IPS-20b (cell line): ENCODE results near the gene GALNTL6.
"Not testable (repeated sequence)": the region's sequence is repeated elsewhere in the genome, so short reads cannot be mapped to it uniquely, and the experiment has no call there.

Source experiments
- H3K27ac ChIP-seq: one replicate; pipeline ENCODE4 v1.5.1; 2013; ENCODE audit warnings: low read length
- H3K27me3 ChIP-seq: 2 replicates; pipeline ENCODE4 v1.6.1; 2013; ENCODE audit warnings: mild to moderate bottlenecking, low read length, inconsistent platforms; ENCODE audit not compliant: insufficient read depth
- H3K36me3 ChIP-seq: 2 replicates; pipeline ENCODE4 v1.6.1; 2013; ENCODE audit warnings: low read depth, mild to moderate bottlenecking, inconsistent platforms, low read length, moderate library complexity; ENCODE audit not compliant: insufficient read depth
- H3K4me1 ChIP-seq: 2 replicates; pipeline ENCODE4 v1.6.1; 2013; ENCODE audit warnings: mild to moderate bottlenecking, control low read depth, inconsistent platforms, low read length, moderate library complexity; ENCODE audit not compliant: insufficient read depth
- H3K4me3 ChIP-seq: 2 replicates; pipeline ENCODE4 v1.5.1; 2013; ENCODE audit warnings: mild to moderate bottlenecking, low read length, inconsistent platforms
- H3K9ac ChIP-seq: 2 replicates; pipeline ENCODE4 v1.6.1; 2013; ENCODE audit warnings: low read depth, mild to moderate bottlenecking, inconsistent platforms, low read length, moderate library complexity
- H3K9me3 ChIP-seq: 2 replicates; pipeline ENCODE4 v1.6.1; 2013; ENCODE audit warnings: mild to moderate bottlenecking, low read depth, low read length, inconsistent platforms; ENCODE audit not compliant: insufficient read depth

Gene GALNTL6

DNA sequence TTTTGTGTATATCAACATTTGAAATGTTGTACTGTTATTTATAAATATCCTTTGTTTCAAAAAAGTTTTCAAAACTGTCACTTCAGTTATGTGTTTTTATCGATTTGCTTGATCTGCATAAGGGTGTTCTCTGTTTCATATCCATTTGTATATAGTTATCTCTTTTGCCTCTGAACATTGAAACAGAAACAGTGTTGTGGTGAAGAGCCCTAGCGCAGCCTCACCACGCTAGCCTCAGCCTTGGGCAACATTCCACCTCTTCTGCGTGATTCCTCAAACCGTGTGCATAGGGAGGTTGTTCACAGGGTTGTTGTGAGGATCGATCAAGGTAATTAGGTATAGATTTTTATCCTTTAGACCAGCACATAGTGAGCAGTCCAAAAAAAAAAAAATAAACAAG, 1068.4 kb downstream of the GALNTL6 start:
- no peak overlapping the region for H3K9ac ChIP-seq
- H3K4me3 ChIP-seq = no peak overlapping the region
- H3K27me3 ChIP-seq = no peaks in the 10 kb centered on the region
- H3K36me3 ChIP-seq = no peaks in the 10 kb centered on the region
- no peaks in the 10 kb centered on the region for H3K4me1 ChIP-seq
- H3K27ac ChIP-seq = no peak overlapping the region
- no peaks in the 10 kb centered on the region for H3K9me3 ChIP-seq

DNA sequence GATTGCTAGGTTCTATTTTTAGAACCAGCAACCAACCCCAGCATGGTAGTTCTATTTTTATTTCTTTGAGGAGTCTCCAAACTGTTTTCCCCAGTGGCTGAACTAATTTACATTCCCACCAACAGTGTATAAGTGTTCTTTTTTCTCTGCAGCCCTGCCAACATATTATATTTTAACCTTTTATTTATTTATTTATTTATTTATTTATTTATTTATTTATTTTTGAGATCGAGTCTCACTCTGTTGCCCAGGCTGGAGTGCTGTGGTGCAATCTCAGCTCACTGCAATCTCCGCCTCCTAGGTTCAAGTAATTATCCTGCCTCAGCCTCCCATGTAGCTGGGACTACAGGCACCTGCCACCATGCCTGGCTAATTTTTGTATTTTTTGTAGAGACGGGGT, 1074.2 kb downstream of the GALNTL6 start:
- not testable (repeated sequence) for H3K27ac ChIP-seq, H3K27me3 ChIP-seq, H3K4me3 ChIP-seq, H3K4me1 ChIP-seq, H3K36me3 ChIP-seq, H3K9me3 ChIP-seq, H3K9ac ChIP-seq

DNA sequence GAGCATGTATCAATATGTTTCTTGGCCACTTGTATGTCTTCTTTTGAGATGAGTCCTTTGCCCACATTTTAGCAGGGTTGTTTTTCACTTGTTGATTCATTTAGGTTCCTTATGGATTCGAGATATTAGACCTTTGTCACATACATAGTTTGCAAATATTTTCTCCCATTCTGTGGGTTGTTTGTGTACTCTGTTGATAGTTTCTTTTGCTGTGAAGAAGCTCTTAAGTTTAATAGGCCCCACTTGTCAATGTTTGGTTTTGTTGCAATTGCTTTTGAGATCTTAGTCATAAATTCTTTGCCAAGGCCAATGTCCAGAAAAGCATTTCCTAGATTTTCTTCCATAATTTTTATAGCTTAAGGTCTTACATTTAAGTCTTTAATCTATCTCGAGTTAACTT, 1074.8 kb downstream of the GALNTL6 start:
- no peaks in the 10 kb centered on the region for H3K36me3 ChIP-seq
- H3K27me3 ChIP-seq = no peaks in the 10 kb centered on the region
- H3K4me1 ChIP-seq = no peaks in the 10 kb centered on the region
- no peak overlapping the region for H3K9ac ChIP-seq
- no peak overlapping the region for H3K4me3 ChIP-seq
- no peaks in the 10 kb centered on the region for H3K9me3 ChIP-seq
- H3K27ac ChIP-seq = no peak overlapping the region

DNA sequence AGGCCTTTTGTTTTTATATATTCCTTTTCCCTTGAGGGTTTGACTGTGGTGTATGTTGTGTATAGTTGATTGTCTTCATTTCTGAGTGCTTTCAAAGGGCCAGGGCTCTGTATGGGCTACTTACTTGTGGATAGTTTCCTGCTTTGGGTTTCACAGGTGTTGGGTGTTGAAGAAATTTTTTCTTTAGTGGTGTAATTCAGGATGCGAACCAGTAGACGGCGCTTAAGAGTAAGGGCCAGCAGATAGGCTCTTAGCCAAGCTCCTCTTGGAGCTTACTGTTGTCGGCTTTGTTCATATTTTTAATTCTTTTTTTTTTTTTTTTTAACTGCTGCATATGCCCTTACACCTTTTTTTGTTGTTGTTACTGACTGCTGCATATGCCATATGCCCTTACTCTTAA, 1079.1 kb downstream of the GALNTL6 start:
- H3K4me1 ChIP-seq = no peaks in the 10 kb centered on the region
- no peak overlapping the region for H3K9ac ChIP-seq
- no peaks in the 10 kb centered on the region for H3K27me3 ChIP-seq
- no peaks in the 10 kb centered on the region for H3K9me3 ChIP-seq
- no peak overlapping the region for H3K27ac ChIP-seq
- H3K36me3 ChIP-seq = no peaks in the 10 kb centered on the region
- no peak overlapping the region for H3K4me3 ChIP-seq

DNA sequence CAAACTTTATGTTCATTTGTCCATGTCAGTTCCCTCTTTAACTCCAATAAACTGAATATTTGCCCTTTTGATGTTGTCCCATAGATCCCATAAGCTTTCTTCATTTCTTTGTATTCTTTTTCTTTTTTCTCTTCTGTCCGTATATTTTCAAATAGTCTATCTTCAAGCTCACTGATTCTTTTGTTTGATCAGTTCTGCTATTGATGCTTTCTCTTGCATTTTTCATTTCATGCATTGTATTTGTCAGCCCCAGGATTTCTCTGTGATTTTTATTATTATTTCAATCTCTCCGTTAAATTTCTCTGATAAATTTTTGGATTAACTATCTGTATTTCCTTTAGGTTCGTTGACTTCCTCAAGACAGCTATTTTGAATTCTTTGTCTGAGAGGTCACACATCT, 1082.5 kb downstream of the GALNTL6 start:
- Histone ChIP-seq H3K9ac (no peak overlapping the region), H3K27me3 (no peaks in the 10 kb centered on the region), H3K4me3 (no peak overlapping the region), H3K36me3 (no peaks in the 10 kb centered on the region), H3K4me1 (no peaks in the 10 kb centered on the region), H3K27ac (no peak overlapping the region), H3K9me3 (no peaks in the 10 kb centered on the region)

DNA sequence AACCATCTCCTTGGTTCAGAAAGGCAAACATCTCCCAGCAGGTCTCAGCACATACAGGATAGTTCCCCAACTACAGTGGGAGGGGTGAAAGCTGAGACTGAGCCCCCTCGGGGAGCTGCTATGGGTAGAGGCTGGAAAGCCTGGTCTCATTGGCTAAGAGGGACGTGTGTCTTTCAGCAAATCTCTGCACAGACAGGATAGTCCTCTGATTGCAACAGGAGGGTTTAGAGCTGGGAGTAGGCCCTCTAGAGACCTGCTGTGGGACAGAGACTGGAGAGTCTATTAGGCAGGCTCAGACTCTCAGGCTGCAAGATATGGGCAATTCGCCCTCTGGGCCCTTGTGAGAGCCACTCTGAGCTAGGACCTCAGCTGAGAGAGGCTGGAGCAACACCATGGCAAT, 1083.8 kb downstream of the GALNTL6 start:
- Histone ChIP-seq H3K4me1 (no peaks in the 10 kb centered on the region), H3K9me3 (no peaks in the 10 kb centered on the region), H3K4me3 (no peak overlapping the region), H3K9ac (no peak overlapping the region), H3K27ac (no peak overlapping the region), H3K27me3 (no peaks in the 10 kb centered on the region), H3K36me3 (no peaks in the 10 kb centered on the region)

DNA sequence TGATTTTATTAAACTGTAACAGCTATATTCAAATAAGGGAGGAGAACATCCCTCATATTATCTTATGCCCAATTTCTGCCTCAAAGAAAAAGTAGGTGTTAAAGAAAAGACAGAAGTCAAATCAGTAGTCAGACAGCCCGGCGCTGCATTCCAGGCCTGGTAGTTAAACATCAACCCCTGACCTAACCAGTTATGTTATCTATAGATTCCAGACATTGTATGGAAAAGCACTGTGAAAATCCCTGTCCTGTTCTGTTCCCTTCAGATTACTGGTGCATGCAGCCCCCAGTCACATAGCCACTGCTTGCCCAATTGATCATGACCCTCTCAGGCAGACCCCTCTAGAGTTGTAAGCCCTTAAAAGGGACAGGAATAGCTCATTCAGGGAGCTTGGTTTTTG, 1085.5 kb downstream of the GALNTL6 start:
- Histone ChIP-seq H3K9me3 (no peaks in the 10 kb centered on the region), H3K27ac (no peak overlapping the region)

DNA sequence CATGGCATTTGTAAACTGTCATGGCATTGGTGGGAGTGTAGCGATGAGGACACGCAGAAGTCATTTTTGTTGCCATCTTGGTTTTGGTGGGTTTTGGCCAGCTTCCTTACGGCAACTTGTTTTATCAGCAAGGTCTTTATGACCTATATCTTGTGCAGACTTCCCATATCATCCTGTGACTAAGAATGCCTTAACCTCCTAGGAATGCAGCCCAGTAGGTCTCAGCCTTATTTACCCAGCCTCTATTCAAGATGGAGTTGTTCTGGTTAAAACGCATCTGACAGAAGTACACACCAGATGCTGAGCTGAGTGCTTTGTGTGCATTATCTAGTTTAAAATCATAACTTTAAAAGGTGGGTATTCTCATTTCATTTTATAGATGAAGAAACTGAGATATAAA, 1086.7 kb downstream of the GALNTL6 start:
- Histone ChIP-seq H3K27me3 (no peaks in the 10 kb centered on the region), H3K9ac (no peak overlapping the region), H3K4me3 (no peak overlapping the region), H3K27ac (no peak overlapping the region), H3K36me3 (no peaks in the 10 kb centered on the region), H3K4me1 (no peaks in the 10 kb centered on the region), H3K9me3 (no peaks in the 10 kb centered on the region)

More for the DNA sequence above, 1085.5 kb downstream of the GALNTL6 start:
- no peaks in the 10 kb centered on the region for H3K27me3 ChIP-seq
- no peak overlapping the region for H3K9ac ChIP-seq
- H3K4me3 ChIP-seq = no peak overlapping the region
- no peaks in the 10 kb centered on the region for H3K4me1 ChIP-seq
- no peaks in the 10 kb centered on the region for H3K36me3 ChIP-seq

DNA sequence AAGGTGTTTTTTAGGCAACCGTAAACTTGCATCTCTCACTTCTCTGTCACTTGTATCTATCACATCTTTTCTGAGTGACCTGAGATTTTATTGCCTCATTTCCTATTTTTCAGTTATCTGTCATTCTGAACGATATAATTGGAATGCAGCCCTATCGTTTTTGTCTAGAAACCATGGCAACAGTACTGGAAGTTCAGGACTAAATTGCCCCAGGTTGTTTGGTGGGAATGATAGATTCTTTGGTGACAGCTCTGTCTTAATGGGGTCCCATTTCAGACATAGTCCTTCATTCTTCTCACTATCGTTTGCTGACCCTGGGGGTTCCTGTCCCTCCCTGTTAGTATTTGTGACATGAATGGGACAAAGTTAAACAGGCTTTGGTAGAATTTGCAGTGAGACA, 1087.7 kb downstream of the GALNTL6 start:
- no peak overlapping the region for H3K9ac ChIP-seq
- no peaks in the 10 kb centered on the region for H3K9me3 ChIP-seq
- no peak overlapping the region for H3K4me3 ChIP-seq
- no peaks in the 10 kb centered on the region for H3K36me3 ChIP-seq
- no peaks in the 10 kb centered on the region for H3K4me1 ChIP-seq
- no peak overlapping the region for H3K27ac ChIP-seq
- no peaks in the 10 kb centered on the region for H3K27me3 ChIP-seq

DNA sequence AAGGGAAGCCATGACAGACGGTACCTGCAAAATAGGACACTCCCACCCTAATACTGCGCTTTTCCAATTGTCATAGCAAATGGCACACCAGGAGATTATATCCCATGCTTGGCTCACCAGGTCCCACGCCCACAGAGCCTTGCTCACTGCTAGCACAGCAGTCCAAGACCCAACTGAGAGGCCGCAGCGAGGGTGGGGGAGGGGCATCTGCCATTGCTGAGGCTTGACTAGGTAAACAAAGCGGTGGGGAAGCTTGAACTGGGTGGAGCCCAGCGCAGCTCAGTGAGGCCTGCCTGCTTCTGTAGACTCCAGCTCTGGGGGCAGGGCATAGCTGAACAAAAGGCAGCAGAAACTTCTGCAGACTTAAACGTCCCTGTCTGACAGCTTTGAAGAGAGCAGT, 1099.3 kb downstream of the GALNTL6 start:
- not testable (repeated sequence) for H3K36me3 ChIP-seq, H3K27ac ChIP-seq, H3K4me1 ChIP-seq, H3K9ac ChIP-seq, H3K27me3 ChIP-seq, H3K4me3 ChIP-seq, H3K9me3 ChIP-seq

DNA sequence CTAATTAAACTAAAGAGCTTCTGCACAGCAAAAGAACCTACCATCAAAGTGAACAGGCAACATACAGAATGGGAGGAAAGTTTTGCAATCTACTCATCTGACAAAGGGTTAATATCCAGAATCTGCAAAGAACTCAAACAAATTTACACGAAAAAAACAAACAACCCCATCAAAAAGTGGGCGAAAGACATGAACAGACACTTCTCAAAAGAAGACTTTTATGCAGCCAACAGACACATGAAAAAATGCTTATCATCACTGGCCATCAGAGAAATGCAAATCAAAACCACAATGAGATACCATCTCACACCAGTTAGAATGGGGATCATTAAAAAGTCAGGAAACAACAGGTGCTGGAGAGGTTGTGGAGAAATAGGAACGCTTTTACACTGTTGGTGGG, 1104.2 kb downstream of the GALNTL6 start:
- H3K4me3 ChIP-seq, H3K36me3 ChIP-seq, H3K9ac ChIP-seq, H3K4me1 ChIP-seq, H3K27me3 ChIP-seq, H3K9me3 ChIP-seq, H3K27ac ChIP-seq: not testable (repeated sequence)

DNA sequence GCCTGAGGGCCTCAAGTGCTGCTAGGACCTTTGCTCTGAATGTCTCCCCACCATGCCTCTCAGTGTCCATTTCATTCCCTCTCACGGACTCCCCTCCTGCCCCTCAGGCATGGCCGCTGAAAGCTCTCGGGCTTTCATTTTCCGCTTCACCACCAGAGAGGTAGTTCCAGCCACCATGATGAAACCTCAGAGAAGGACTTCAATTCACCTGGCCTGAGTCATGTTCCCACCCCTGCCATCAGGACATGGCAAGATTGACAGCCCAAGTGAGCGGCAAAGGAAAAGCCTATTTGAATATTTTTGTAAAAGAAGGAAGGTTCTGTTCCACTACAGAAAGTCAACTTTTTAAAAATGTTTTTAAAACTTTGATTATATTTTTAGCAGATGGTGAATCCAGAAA, 1106.1 kb downstream of the GALNTL6 start:
- H3K27me3 ChIP-seq = no peaks in the 10 kb centered on the region
- H3K9me3 ChIP-seq = peaks cover 4% of the 10 kb centered on the region; the same call in 1 of the 2 replicates
- H3K36me3 ChIP-seq = no peaks in the 10 kb centered on the region
- H3K27ac ChIP-seq = no peak overlapping the region
- H3K4me1 ChIP-seq = no peaks in the 10 kb centered on the region
- H3K9ac ChIP-seq = no peak overlapping the region
- no peak overlapping the region for H3K4me3 ChIP-seq
